Uterus (tissue), 4 donors: ENCODE measurements around the gene MRE11. TPM values are rescaled to one million over a fixed set of nuclear protein-coding genes. Genes with fewer than 3 reads are reported as not detected.

Experiments
- DNase-seq, 2 donors: peaks; one replicate each; pipeline ENCODE4 v3.0.0-alpha.2; 2019 to 2020
- H3K27ac ChIP-seq, 2 donors: fragments of 200-600 bp; sonication (generic); 1 replicate in 1 of 2; 2 replicates in 1 of 2; pipeline ENCODE4 v1.5.1; 2016 to 2018
- H3K27me3 ChIP-seq, 2 donors: fragments of 200-600 bp; sonication (generic); one replicate each; pipeline ENCODE4 v1.5.1; 2018 to 2019; ENCODE audit warnings: control low read depth in 1 of 2
- H3K36me3 ChIP-seq, 2 donors: fragments of 200-600 bp; sonication (generic); one replicate each; pipeline ENCODE4 v1.5.1; 2019; ENCODE audit warnings: control low read depth in 1 of 2
- H3K4me1 ChIP-seq, 2 donors: fragments of 200-600 bp; sonication (generic); one replicate each; pipeline ENCODE4 v1.5.1; 2018 to 2019; ENCODE audit warnings: control low read depth in 1 of 2
- H3K4me3 ChIP-seq, 2 donors: fragments of 200-600 bp; sonication (generic); 1 replicate in 1 of 2; 2 replicates in 1 of 2; pipeline ENCODE4 v1.5.1; 2018 to 2019; ENCODE audit warnings: mild to moderate bottlenecking in 1 of 2
- H3K9me3 ChIP-seq, 2 donors: fragments of 200-600 bp; sonication (generic); one replicate each; pipeline ENCODE4 v1.5.1; 2019; ENCODE audit warnings: control low read depth in 1 of 2
- CTCF ChIP-seq, 4 experiments: fragments of 200-600 bp in 2 of 4; fragments of 450-650 bp in 2 of 4; sonication (generic) in 2 of 4; IDR thresholded peaks; one replicate each; pipeline ENCODE4 v1.5.1; 2016 to 2019; ENCODE audit warnings: antibody characterized with exemption in 4 of 4, mild to moderate bottlenecking in 2 of 4, moderate library complexity in 1 of 4
- POLR2A ChIP-seq, 2 donors: fragments of 450-650 bp; IDR thresholded peaks; one replicate each; pipeline ENCODE4 v1.6.1; 2016; ENCODE audit warnings: antibody characterized with exemption in 2 of 2, mild to moderate bottlenecking in 1 of 2, moderate library complexity in 1 of 2
- intact Hi-C: fragments of 100-400 bp; cut with DNase I; formaldehyde crosslinking; loops from one replicate; pipeline ENCODE4 v1.15.1; 2023; ENCODE audit warnings: low total_unique reads
- total RNA-seq, 4 donors: library from RNA; depleted of rRNA in 3 of 4; stranded (reverse); fragments of >200 nt in 3 of 4; gene quantifications; one replicate each; pipeline versions ENCODE4 v1.1.0 to v1.2.4, GENCODE V29; 2014 to 2023
- donor health status: DM: yes; HTN: yes; CAD: no.

The MRE11 gene
- total RNA-seq, 4 donors from 2014 or later, result 5.9 to 45.8 (median 16.9) TPM

GRCh38 chr11:94400839-94401772 is 92.5 kb downstream of the MRE11 start, which contains the start of gene GPR83:
Gene GPR83 (minus strand): TSS chr11:94401419. CDS start chr11:94401247, 172 bp downstream.
- TF ChIP-seq POLR2A (IDR thresholded peaks at IDR 0.05) (no peak), CTCF (IDR thresholded peaks at IDR 0.05) (no peak)
- Histone ChIP-seq H3K9me3 (no peaks in the 10 kb centered on the region), H3K27ac (no peak within 1 kb of the TSS), H3K36me3 (no peaks in the 10 kb centered on the region), H3K27me3 (no peaks in the 10 kb centered on the region), H3K4me3 (peak within 1 kb of the TSS in 1 of 2 donors; percentile 21), H3K4me1 (peaks cover 0 to 6% of the 10 kb centered on the region in 2 donors)
- intact Hi-C loops, result no loop called here
- DNase-seq, result no peak

DNA sequence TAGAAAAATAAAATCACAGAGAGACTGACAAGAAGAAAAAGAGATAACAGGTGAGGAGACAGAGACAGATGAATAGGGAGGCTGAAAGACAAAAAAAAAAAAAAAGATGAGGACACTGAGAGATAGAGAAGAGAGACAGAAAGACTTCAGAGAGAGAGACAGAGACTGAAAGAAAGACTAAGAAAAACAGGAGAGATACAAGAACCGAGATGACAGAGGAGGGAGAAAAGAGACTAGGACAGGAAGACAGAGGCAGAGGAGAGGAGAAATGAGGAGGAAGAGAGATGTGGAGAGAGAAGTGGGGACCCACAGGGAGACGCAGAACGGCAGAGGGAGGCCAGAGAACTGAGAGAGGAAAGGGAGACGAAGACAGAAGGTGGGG is 93.2 kb downstream of the MRE11 start:
- Histone ChIP-seq H3K4me3 (no peak overlapping the region), H3K27me3 (no peaks in the 10 kb centered on the region), H3K27ac (no peak overlapping the region), H3K36me3 (no peaks in the 10 kb centered on the region), H3K4me1 (peaks cover 0 to 6% of the 10 kb centered on the region in 2 donors), H3K9me3 (no peaks in the 10 kb centered on the region)
- DNase-seq, result no peak
- intact Hi-C loops, result no loop called here
- no peak for TF ChIP-seq POLR2A (IDR thresholded peaks at IDR 0.05)
- TF ChIP-seq CTCF (IDR thresholded peaks at IDR 0.05), result no peak

- peaks cover 0 to 6% of the 10 kb centered on the region in 2 donors for H3K4me1 ChIP-seq
- no peak overlapping the region for H3K27ac ChIP-seq
- TF ChIP-seq POLR2A (IDR thresholded peaks at IDR 0.05) (no peak), CTCF (IDR thresholded peaks at IDR 0.05) (no peak)
- intact Hi-C loops, result no loop called here
- no peak for DNase-seq
- no peaks in the 10 kb centered on the region for H3K9me3 ChIP-seq
- no peaks in the 10 kb centered on the region for H3K27me3 ChIP-seq
- H3K4me3 ChIP-seq, result no peak overlapping the region
- H3K36me3 ChIP-seq, result no peaks in the 10 kb centered on the region
Measured at GRCh38 chr11:94400050-94400449, 93.6 kb downstream of the MRE11 start.

DNA sequence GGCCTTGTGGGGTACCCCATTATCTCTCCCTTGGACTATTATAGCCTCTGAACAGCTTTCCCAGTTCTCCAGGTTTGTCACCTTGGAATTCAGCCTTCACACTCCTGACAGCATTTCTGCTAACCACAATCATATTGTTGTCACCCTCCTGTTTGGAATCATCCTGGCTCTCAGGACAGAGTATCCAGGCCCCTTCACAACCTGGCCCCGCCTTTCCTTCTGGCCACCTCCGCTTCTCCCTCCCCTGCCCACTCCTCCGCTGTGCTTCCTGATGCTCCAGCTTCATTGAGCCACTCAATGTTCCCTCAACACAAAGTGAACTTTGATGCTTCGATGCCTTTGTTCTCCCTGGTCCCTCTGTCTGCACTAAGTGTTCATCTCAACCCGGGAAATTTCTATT is 95.5 kb downstream of the MRE11 start:
- no peaks in the 10 kb centered on the region for H3K9me3 ChIP-seq

More for the DNA sequence above, 95.5 kb downstream of the MRE11 start:
- DNase-seq, result no peak
- intact Hi-C loops, result no loop called here
- H3K27ac ChIP-seq, result no peak overlapping the region
- H3K4me3 ChIP-seq, result no peak overlapping the region
- H3K4me1 ChIP-seq, result peaks cover 0 to 6% of the 10 kb centered on the region in 2 donors
- TF ChIP-seq POLR2A (IDR thresholded peaks at IDR 0.05) (no peak), CTCF (IDR thresholded peaks at IDR 0.05) (no peak)
- H3K27me3 ChIP-seq, result no peaks in the 10 kb centered on the region
- no peaks in the 10 kb centered on the region for H3K36me3 ChIP-seq
